Medulla oblongata (tissue), 1 donor: ENCODE data around the gene LRMDA.

ENCODE experiments used
- DNase-seq: peaks from one replicate; pipeline ENCODE4 v3.0.0-alpha.2; 2015; ENCODE audit errors: extremely low spot score

Gene LRMDA

DNA sequence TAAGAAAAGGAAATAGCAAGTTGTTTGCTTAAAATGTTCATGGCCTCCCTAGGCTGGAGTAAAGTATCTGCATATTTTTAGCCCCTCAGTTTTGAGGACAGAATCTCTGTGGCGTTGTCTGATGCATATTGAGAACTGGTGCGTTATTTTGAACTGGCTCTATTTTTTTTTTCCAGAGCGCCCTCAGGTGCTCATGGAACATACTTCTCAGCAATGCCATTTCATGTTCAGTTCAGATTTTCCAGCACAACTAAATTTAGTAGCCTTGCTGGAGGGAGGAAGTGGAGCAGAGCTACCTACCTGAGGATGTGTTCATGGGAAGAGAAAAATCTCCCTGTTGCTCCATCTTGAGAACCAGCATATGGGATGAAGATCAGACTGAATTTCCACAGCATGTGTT is 870.5 kb downstream of the LRMDA start:
- no peak for DNase-seq

DNA sequence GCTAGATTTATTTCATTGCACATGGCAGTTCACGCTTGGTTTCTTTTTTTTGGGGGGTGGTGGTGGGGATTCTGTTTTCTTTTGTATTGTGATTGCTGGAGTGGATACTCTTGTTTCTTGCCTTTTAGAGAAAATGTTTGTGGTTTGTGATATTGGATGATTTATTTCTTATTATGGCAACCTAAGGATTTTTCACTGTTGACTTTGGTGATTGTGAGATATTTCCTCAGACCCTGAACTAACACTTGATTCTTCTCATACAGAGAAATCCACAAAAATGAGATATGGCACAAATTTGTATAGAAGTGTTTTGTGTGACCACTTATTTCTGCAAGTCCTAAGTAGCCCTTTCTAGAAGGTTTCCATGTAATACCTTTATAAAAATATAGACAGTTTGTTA is 871.1 kb downstream of the LRMDA start:
- DNase-seq = no peak

DNA sequence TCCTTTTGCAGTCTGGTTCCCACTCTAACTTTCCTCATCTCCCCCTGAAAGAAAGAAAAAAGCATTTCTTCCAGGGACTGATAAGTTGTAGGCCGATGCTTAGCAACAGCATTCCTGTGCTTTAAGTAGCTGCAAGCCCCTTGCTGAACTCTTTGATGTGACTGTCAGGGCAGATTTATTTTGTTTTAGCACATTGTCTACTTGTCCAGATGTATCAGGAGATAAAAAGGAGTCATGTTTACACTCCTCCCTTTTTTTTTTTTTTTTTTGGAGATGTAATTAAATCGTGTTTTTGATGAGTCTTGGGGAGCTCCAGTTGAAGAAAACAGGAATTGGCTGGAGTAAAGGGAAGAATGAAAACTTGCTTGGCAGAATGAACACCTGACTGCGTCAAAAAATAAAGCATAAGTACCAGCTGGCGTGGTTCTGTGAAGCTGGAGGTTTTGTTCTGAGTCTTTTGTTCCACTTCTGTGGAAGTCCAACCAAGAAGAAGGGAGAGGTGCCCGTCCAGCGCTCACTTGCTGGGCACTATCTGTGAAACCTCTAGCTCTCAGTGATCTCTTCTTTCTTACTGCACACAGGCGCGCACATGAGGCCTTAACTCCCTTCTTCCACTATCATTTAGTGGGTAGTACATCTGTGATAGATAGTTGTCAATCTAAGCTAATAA is 871.7 kb downstream of the LRMDA start:
- peak; percentile 24 for DNase-seq

DNA sequence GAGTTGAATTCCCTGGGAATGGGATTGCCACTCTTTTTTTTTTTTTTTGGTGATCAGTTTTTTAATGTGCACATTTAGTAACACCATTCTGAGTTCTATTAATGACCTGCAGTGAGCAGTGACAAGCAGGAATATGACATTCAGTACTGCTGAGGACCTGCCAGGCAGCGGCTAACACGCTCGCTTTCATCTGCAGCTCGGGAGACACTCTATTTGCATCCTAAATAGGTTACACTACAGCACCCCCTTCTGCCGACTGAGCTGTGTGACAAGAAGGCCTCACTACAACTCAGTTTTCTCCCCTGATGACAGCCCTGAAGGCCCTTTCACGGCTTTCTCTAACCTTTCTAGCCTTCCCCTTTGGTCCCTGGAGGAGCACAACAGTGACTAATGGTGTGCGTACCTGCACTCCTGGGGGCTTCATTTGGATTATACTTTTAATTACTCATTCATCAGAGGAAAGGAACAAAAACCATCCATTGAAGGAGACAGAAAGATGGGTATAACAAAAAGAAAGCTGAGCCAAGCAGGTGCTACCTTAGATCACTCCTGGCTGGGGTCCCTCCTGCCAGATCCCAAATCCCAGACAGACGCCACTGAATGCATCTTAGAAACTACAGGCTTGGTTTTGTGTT is 872.4 kb downstream of the LRMDA start:
- peak; percentile 85 for DNase-seq

DNA sequence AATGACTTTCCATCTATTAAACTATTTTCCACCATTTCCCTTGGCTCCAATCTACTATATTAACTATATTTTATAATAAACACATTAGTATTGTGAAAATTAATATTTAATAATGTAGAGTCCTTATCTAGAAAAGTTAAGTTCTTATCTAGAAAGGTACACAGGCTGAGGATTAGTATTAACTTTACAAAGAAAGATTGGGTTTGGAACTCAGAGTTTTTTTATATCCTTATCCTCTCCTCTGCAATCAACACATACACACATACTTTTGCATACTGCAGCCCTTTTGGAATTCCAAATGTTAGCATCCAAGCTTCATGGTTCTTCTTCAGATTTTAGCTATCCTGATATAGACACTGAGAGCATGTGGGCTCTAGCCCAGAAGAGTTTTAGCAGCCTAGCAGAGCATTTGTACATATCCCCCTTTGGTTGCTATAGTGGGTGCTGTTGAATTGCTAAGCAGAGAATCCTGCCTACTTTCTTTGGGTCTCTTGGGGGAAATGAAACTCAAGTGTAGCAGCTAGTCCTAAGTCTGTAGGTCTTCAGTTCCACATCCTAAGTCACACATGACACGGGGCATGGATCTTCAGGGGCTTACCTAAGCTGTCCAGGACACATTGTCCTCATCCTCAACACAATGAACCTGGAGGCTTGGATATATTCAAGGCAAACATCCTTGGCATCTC is 874.6 kb downstream of the LRMDA start:
- DNase-seq = peak; percentile 24

DNA sequence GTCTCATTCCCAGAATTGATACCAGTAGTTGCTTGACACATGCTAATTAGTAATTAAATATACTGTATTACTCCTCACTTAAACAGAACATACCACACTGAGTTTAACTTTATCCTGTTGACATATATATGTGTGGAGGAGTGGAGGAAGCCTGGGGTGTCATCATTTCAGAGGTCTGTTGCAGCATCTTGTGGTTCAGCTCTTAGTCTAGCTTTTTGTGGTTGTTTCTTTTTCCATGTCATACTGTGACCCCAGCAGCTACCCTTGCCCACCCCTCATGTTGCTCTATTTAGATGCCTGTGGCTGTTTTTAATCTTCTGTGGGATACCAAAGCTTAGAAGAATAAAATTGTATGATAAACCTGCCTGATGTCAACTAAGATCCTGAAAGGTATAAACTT is 875.4 kb downstream of the LRMDA start:
- DNase-seq = no peak

DNA sequence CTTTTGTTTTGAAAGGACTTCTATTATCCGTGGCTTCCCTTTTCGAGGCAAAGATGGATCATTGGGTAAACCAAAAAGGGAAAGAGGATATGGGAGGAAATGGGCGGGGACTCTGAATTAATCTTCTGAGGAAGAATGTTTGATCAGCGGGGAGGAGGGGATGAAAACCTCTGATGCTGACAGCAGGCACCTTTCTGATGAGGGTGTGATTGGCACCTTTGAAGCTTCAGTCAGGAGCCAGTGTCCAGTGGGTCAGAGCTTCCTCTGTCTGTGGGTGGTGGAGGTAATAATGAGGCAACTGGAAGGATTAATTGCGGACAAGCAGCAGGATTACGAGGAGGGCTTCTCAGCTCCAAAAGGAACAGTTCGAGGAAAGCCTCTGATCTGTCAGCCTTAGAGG is 877.6 kb downstream of the LRMDA start:
- DNase-seq = no peak

DNA sequence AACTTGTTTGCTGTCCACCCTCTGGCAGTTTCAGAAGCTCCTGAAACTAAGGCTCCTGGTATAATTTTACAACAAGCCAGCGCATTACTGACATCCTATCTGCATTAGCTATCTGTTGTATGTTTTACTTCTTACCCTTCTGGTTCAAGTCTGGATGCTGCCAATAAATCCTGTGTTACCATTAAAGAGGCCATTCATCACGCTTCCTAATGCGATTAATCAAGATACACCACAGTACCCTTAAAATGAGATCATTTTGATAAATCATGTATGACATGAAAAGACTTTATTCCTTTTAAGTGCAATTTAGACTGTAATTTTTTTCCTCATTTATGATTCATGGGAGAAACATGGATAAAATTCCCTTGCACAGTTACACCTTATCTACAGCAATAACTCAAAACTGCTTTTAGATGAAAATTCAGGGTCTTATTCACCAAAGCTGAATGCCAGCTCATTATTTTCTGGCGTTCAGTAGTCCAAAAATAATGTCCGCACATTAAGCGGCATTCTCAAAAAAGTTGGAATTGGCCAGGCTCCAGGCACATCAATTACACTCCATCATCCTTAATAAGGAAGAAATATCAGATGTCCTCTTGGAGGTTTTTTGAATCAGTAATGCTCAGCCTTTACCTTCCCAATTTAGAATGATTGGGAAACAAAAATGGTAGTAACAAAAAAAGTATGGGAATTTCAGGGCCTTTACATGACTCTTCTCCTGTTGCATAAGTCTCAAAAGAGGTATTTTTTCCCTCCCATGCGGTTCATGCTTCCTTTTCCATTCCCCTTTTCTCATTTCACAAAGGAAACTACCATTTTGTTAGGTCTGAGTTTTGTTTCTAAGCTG is 878.5 kb downstream of the LRMDA start:
- no peak for DNase-seq

DNA sequence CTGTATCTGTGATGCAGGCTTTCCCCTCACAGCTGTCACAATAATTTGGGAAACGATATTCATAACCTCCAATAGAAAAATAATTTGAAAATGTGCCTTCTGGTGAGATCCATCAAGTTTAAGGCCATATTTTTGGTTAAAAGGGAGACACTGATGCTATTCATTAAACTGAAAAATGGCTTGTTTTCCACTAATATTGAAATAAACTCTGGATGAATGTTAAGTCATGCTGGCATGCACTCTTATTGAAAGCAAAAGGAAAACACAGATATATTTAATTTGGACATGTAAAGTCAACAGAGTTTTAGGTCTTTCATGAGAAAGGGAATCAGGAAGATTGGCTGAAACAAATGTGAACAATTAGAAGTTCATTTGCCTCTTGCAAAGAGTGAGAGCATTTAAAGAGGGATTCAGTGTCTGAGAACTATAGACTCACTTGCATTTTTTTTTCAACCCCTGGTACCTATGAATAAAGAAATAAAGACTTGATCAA is 879.2 kb downstream of the LRMDA start:
- DNase-seq = no peak

DNA sequence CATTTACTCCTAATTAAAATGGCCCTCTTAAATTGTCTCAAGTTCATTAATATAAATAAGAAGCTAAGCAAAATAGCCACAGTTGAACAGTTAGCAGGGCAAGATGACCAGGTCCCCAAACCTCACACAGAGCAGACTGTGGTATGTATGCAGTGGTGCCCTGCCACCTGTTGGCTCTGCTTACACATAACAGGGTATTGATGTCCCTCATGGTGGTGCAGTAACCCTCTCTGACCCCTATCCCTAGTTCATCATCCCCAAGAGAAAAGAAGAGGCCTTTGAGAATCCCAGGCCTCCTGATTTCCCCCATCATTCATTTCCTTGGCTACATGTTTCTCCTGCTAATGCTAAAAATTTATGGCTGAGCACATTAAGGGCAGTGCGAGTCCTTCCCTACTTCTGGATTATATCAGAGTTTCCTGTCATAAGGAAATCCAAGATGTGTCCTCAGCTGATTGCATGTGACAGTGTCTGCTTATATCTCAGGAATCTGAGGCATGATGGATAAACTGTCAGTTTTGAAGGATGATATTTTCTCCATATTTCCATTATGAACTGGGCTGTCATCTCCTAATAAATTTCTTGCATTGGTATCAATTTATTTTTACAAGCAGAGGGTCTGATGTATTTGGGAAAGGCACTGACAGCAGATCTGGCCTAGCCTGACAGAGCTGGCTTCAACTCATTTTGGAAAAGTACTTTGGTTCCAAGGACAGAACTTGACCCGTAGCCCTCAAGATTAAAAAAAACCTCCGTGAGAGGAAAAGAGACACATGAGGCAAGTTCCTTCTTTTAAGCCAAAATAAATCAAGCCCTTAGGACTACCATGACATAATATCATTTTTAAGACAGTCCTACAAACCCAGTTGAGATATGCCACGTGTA is 880.6 kb downstream of the LRMDA start:
- DNase-seq = no peak

DNA sequence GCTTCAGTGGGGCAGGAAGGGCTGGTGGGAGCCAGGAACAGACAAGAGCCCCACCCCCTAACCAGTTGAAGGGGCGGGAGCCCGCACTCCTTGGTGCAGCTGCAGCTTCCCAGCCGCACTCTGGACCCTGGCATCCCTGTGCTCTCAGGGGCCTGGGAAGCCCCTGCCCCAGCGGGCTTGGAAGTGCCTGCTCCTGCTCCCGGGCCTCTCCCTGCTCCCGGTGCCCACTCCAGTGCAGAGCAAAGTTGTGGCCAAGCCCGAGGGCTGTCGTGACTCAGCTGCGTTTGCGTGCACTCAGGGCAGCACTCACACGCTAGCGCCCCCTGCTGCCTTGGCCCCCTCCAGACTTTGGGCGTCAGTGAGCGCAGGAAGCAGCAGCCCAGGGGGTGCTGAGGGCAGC is 883.8 kb downstream of the LRMDA start:
- no peak for DNase-seq

DNA sequence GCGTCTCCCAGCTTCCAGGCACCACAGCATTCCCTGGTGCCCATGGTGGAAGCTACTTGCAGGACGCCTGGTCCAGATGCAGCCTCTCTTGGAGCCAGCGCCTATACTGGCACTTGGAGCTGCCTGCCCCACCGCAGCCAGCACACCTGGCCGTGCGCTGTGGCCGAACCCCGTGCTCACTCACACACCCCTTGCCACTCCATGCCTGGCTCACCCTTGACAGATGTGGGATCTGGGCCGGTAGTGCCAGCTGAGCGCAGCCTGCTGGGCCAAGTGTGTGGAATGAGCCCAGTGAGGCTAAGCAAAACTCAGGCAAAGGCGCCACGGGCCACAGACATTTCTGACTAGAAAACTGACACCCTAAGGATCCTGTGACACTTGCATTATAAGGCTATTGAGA is 884.8 kb downstream of the LRMDA start:
- no peak for DNase-seq

DNA sequence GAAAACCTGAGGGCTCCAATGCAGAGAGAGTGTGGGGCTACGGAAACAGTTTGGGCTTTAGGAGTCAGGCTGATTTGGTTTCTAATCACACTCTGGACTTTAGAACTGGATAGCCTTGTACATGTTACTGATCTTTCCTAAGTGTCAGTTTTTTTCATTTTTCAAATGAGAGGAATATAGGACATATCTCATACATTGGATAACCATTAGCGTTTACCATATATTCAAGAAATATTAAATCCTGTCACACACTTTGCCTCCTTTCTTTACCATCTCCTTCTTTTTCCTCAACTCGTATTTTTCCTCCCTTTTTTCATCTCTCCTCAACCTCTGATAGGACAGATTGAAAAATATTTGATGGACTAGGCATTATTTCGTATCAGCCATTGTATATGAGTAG is 885.7 kb downstream of the LRMDA start:
- DNase-seq = no peak

DNA sequence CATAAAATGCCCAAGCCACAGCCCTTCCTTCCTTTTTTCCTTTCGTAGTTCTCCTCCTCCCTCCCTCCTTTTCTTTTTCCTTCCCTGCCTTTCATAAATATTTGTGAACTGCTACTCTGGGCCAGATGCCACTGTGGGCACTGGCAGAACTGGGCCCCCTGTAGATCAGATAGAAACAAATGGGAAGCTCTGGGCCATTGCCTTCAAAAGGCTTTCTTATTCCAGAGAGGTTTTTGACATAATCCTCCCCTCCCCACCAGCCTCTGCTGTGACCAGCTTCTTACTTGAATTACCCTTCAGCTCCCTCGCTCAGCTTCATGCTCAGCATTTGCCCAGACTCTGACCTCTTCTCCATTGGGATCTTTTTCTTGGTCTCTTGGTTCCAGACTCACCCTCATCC is 886.8 kb downstream of the LRMDA start:
- DNase-seq = no peak

DNA sequence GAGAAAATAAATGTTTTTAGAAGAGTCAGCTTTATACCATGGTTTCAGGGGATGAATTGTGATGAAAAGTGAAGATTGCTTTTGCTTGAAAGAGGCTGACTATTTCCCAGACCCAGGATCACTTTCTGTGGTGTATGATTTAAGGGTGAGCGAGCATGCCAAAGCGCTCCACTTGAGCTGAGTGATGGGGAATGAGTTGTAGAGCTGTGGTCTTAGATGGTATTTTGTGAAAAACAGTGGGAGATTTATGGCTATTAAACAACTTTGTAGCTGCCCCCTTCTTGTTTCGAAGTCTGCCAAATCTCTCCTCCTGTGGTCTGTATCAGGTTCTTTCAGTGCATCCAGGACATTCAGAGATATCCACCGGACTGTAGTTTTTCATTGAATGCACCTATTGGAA is 888.2 kb downstream of the LRMDA start:
- no peak for DNase-seq

DNA sequence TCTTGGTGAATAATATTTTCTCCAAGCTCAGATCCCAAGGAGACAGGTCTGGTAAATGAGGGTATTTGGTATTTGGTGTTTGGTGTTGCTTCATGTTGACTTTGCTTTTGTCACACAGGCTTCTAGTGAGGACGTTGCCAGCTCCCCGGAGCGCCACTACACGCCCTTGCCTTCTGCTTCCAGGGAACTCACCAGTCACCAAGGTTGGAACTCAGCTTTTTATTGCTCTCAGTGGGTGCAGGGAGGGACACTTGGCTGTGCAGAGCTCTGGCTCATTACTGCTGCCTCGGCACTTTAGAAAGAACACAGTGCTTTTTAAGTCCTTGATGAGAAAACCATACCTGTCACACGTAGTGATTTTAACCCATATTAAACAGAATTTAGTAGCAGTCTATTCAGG is 892.9 kb downstream of the LRMDA start:
- peak; percentile 51 for DNase-seq

DNA sequence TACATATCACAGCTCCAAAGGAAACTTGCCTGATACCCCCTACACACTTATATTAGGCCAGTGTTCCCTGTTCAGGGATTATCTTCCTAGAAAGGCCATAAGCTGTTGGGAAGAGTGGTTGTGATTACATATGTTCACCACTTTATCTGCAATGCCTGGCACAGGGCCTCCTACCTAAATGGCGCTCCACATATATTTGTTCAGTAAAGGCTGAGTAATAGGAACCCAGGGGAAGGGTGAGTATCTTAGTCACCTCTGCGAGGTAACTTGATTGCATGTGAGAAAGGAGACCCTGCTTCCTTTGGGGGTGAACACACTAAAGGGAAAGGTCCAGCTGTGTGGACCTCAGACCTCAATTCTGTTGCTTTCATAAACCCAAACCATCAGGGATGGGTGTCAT is 896.0 kb downstream of the LRMDA start:
- no peak for DNase-seq

DNA sequence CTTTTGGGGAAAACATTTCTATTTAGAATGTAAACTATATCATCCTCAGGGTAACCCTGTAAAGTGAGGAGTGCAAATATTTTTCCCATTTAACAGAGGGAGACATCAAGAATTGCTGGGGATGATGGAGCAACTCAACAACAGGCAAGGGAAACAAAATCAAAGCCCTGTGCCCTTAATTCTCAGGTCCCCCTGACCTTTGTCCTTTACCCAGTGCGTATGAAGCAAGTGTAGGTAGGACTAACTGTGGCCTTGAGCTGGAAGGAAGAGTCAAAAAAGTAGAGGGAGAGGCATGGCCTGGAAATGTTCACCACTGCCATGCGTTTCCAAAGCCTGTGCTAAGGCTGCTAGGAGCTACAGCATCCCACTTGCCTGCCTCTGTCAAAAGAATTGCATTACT is 896.9 kb downstream of the LRMDA start:
- no peak for DNase-seq

DNA sequence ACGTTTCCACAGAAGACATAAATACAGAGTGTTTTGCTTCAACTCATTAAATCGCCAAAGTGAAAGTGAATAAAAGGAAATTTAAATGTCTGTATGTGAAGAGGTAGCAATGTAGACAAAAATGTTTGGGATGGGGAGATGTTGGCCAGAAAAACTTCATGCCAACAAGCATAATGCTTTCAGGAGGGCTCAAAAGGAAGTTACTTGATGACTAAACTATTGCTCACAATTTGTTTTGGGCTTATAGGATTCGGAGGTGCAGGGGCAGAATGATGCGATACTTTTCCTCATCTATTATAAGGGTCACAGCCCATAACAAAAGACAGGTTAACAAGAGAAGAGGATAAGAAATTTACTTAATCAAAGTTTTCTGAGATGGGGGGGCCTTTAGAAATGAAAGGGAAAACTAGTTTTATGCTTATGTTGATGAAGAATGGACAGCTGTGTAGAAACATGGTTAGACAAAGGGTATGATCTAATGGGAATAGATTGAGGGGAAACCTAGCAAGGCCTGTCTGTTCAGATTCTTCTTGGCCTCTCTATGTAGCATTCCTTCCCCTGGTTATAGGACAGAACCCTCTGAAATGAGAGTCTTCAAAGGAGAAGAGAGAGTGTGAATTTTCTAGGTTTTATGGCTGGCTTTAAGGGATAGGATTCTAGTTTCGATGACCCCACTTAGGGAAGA is 898.6 kb downstream of the LRMDA start:
- DNase-seq = no peak

DNA sequence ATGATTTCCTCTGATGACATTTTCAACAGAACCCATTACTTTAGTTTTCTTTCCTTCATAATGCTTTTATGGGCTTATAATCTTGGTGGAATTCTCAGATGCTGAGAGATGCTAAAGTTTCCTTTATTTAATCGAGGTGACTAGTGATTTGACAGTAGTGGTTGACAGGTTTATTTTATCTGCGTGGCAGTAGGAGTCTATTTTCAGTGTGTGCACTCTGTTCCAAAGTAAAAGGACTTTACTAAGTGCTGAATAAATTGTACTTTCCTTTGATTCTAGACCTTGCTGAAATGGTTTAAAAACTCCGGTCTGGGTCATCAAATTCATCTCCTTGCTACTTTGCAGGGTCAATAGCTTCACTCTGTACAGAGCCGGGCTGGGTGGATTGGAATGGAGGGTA is 900.3 kb downstream of the LRMDA start:
- no peak for DNase-seq

DNA sequence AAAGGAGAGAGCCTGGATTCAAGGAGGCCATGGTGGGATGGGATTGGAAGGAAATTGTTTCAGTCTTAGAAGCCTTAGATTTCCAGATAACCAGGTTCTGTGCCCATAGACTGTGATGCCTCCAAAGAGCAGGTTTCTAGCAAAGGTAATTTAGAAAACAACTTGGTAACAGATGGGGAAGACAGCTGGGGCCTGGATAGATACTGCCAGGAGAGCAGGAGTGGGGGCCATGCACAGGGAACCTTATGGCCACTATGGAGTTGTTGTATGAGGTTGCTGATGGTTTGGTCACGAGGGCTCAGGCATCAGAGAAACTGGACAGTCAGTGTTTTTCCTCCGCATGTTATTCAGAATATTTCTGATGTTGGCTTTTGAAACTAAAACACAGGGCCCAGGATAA is 901.9 kb downstream of the LRMDA start:
- DNase-seq = no peak
